GM19240 (cell line): ENCODE data around the gene TRIM15.
"Not testable (repeated sequence)": the region's sequence is repeated elsewhere in the genome, so short reads cannot be mapped to it uniquely, and the experiment has no call there.

ENCODE experiments used
- DNase-seq: peaks from one replicate; pipeline ENCODE4 v3.0.0; 2011; ENCODE audit warnings: low spot score; ENCODE audit not compliant: insufficient read length

TRIM15 gene

GRCh38 chr6:30163090-30163917, at the start of gene TRIM15:
Gene TRIM15 (plus strand): TSS chr6:30163546. CDS start chr6:30163685, 139 bp downstream.
- DNase-seq = no peak

GRCh38 chr6:30113841-30114240, 49.5 kb upstream of the TRIM15 start:
- DNase-seq = no peak

GRCh38 chr6:30116724-30117123, 46.6 kb upstream of the TRIM15 start:
- no peak for DNase-seq

GRCh38 chr6:30118691-30119090, 44.7 kb upstream of the TRIM15 start:
- not testable (repeated sequence) for DNase-seq

- no peak for DNase-seq
Measured at GRCh38 chr6:30121446-30122366, 41.6 kb upstream of the TRIM15 start.

- no peak for DNase-seq
Measured at GRCh38 chr6:30122515-30122914, 40.8 kb upstream of the TRIM15 start.

GRCh38 chr6:30127238-30128093, 35.9 kb upstream of the TRIM15 start:
- DNase-seq = no peak

- DNase-seq = no peak
Measured at GRCh38 chr6:30129265-30130178, 33.8 kb upstream of the TRIM15 start.

- DNase-seq = no peak
Measured at GRCh38 chr6:30130179-30130679, 33.1 kb upstream of the TRIM15 start.

- peak; percentile 86 for DNase-seq
Measured at GRCh38 chr6:30130887-30131862, 32.2 kb upstream of the TRIM15 start.

- no peak for DNase-seq
Measured at GRCh38 chr6:30131947-30132497, 31.3 kb upstream of the TRIM15 start.

GRCh38 chr6:30135147-30135546, 28.2 kb upstream of the TRIM15 start:
- DNase-seq = no peak

- DNase-seq = no peak
Measured at GRCh38 chr6:30135757-30136156, 27.6 kb upstream of the TRIM15 start, which contains the start of gene TRIM40. Gene TRIM40 (plus strand): TSS chr6:30136140. CDS start chr6:30137037, 897 bp downstream.

GRCh38 chr6:30136570-30137286, 26.6 kb upstream of the TRIM15 start:
- DNase-seq = no peak

- not testable (repeated sequence) for DNase-seq
Measured at GRCh38 chr6:30140240-30140639, 23.1 kb upstream of the TRIM15 start.

- no peak for DNase-seq
Measured at GRCh38 chr6:30142665-30143064, 20.7 kb upstream of the TRIM15 start.

- DNase-seq = no peak
Measured at GRCh38 chr6:30143780-30144179, 19.6 kb upstream of the TRIM15 start.

- DNase-seq = no peak
Measured at GRCh38 chr6:30144811-30145210, 18.5 kb upstream of the TRIM15 start.
